ENCODE measurements around the gene SORCS1. TPM values are rescaled to one million over a fixed set of nuclear protein-coding genes. Genes with fewer than 3 reads are reported as not detected.

The SORCS1 gene
- total and polyA plus RNA-seq, 12 donors = 0.18 to 11.1 (median 1.1) TPM

DNA sequence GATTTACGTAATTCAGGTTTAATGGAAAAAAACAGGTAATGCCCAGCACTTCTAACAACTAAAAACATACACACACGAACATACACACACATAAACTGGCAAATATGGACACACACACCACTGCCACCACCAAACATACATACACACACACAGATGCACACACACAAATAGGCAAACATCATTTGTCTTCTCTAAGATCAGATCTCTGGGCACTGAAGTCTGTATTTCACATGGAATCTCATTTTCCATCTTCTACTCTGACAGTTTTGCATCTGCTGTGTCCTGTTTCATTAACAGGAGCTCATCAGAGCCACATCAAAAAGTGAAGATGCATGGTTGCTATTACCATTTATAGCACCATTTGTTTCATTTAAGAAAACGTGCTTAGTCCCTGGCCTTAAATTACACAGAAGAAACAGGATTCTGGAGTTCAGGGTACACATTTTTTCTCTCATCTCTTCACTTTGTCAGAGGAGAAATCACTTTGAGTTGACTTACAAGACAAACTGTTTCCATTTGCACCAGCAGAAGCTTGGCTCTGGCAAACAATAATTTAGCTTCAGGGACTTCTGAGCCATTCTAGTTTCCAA, 165.3 kb downstream of the SORCS1 start:
- Histone ChIP-seq H3K4me3 (no peak overlapping the region), H3K27ac (no peak overlapping the region), H3K9me3 (replicated peaks in 1 of 3) (no peaks in the 10 kb centered on the region), H3K36me3 (replicated peaks in 1 of 2) (no peaks in the 10 kb centered on the region), H3K27me3 (no peaks in the 10 kb centered on the region), H3K4me1 (replicated peaks in 1 of 2) (peaks cover 0 to 9% of the 10 kb centered on the region in 2 donors)
- TF ChIP-seq, protein P1, sequence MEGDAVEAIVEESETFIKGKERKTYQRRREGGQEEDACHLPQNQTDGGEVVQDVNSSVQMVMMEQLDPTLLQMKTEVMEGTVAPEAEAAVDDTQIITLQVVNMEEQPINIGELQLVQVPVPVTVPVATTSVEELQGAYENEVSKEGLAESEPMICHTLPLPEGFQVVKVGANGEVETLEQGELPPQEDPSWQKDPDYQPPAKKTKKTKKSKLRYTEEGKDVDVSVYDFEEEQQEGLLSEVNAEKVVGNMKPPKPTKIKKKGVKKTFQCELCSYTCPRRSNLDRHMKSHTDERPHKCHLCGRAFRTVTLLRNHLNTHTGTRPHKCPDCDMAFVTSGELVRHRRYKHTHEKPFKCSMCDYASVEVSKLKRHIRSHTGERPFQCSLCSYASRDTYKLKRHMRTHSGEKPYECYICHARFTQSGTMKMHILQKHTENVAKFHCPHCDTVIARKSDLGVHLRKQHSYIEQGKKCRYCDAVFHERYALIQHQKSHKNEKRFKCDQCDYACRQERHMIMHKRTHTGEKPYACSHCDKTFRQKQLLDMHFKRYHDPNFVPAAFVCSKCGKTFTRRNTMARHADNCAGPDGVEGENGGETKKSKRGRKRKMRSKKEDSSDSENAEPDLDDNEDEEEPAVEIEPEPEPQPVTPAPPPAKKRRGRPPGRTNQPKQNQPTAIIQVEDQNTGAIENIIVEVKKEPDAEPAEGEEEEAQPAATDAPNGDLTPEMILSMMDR (IDR thresholded peaks at IDR 0.05) = no peak
- TF ChIP-seq POLR2A (IDR thresholded peaks at IDR 0.05) = no peak
- 34 to 52% (median 39%) methylated on average over 3 of the region's 3 CpGs for WGBS, 4 donors
- no peak for DNase-seq
- intact Hi-C loops (cut with DNase I) = no loop called here

DNA sequence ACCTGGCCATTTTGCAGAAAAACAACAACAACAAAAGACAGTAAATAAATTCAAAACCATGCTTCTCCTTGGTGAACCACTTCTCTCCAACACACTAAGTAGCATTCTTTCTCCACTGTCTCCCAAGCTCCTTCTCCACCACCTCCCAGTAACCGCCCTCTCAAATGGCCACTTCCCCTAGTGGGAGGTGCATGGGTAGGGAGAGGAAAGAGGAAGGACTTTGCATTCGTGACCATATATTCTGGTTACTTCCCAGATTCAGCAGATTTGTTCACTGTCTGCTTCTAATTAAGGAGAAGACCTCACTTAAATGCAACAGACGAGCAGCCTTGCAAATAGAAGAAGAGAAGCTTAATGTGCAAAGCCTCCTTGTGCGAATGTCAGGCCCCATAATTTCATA, 166.8 kb downstream of the SORCS1 start:
- WGBS, 4 donors = 53 to 63% (median 58%) methylated on average over 4 of the region's 4 CpGs
- no peak overlapping the region for H3K27ac ChIP-seq
- peak in 6 of 7 donors; percentile 13 to 55 (median 24) for DNase-seq
- H3K9me3 ChIP-seq (replicated peaks in 1 of 3) = no peaks in the 10 kb centered on the region
- no peak for TF ChIP-seq POLR2A (IDR thresholded peaks at IDR 0.05)
- TF ChIP-seq, protein P1 (IDR thresholded peaks at IDR 0.05) = no peak
- no peaks in the 10 kb centered on the region for H3K27me3 ChIP-seq
- no peak overlapping the region for H3K4me3 ChIP-seq
- intact Hi-C loops (cut with DNase I) = no loop called here
- H3K4me1 ChIP-seq (replicated peaks in 1 of 2) = peaks cover 0 to 9% of the 10 kb centered on the region in 2 donors
- H3K36me3 ChIP-seq (replicated peaks in 1 of 2) = no peaks in the 10 kb centered on the region

DNA sequence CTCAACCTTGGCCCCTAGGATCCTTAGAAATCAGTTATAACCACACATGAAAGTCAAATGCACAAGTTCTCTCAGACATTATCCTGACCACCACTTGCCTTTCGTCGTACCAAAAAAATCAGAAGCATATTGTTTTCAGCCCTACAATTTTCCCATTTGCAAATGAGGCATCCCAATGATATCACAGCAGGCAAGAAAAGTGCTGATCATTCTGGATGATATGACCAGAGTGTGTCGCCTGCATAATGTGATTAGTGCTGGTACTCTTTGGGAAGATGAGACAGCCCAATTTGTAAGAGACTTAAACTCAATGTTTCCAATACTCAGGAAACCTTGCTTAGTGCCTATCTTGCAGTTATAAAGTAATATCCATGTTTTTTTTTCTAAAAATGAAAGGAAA, 168.0 kb downstream of the SORCS1 start:
- no peaks in the 10 kb centered on the region for H3K36me3 ChIP-seq (replicated peaks in 1 of 2)

DNA sequence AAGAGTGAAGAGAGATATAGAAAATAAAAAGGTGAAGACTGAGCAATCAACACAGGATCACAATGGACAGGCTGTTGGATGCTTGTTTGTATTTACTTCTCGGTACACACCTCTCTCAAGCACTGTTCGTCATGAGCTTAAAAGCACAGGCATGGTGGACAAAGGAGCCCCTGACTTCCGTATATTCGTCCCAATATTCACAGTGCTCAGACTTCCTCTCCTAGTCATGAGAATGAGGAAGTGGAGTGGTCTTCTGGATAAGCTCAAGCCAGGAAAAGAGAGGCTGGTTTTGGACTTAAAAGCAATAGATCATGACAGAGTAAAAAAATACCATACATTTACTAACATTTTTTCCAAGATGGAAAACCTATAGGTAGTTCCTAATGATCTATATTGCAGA, 172.5 kb downstream of the SORCS1 start:
- Histone ChIP-seq H3K9me3 (replicated peaks in 1 of 3) (no peaks in the 10 kb centered on the region), H3K27me3 (no peaks in the 10 kb centered on the region), H3K36me3 (replicated peaks in 1 of 2) (no peaks in the 10 kb centered on the region), H3K4me3 (no peak overlapping the region), H3K4me1 (replicated peaks in 1 of 2) (no peaks in the 10 kb centered on the region), H3K27ac (no peak overlapping the region)
- TF ChIP-seq, protein P1 (IDR thresholded peaks at IDR 0.05) = no peak
- no peak for TF ChIP-seq POLR2A (IDR thresholded peaks at IDR 0.05)
- WGBS, 4 donors = 60 to 83% (median 67%) methylated on average over 4 of the region's 4 CpGs
- intact Hi-C loops (cut with DNase I) = no loop called here
- DNase-seq = no peak

More for the DNA sequence above, 168.0 kb downstream of the SORCS1 start:
- 56 to 72% (median 64%) methylated on average over 3 of the region's 3 CpGs for WGBS, 4 donors
- Histone ChIP-seq H3K27me3 (no peaks in the 10 kb centered on the region), H3K27ac (no peak overlapping the region), H3K9me3 (replicated peaks in 1 of 3) (no peaks in the 10 kb centered on the region), H3K4me3 (no peak overlapping the region), H3K4me1 (replicated peaks in 1 of 2) (peaks cover 0 to 9% of the 10 kb centered on the region in 2 donors)
- intact Hi-C loops (cut with DNase I) = no loop called here
- TF ChIP-seq POLR2A (IDR thresholded peaks at IDR 0.05) = no peak
- TF ChIP-seq, protein P1 (IDR thresholded peaks at IDR 0.05) = no peak
- no peak for DNase-seq
